ENCODE measurements around the gene SLC17A9. TPM values are rescaled to one million over a fixed set of nuclear protein-coding genes. Genes with fewer than 3 reads are reported as not detected.
"Not testable (repeated sequence)": the region's sequence is repeated elsewhere in the genome, so short reads cannot be mapped to it uniquely, and the experiment has no call there.

Gene SLC17A9
- total RNA-seq, 1 donor from 2014 or later: 7.6 TPM

- intact Hi-C loops (cut with micrococcal nuclease): no loop called here
- Mint-ChIP-seq H3K4me3 (no peak overlapping the region), H3K27ac (no peak overlapping the region), H3K36me3 (ENCODE audit: low read depth) (peaks cover 34% of the 10 kb centered on the region), H3K27me3 (ENCODE audit: insufficient read depth) (no peaks in the 10 kb centered on the region), H3K9me3 (no peaks in the 10 kb centered on the region), H3K4me1 (ENCODE audit: low read depth) (peaks cover 33% of the 10 kb centered on the region)
- DNase-seq (ENCODE audit: low spot score): no peak
Observed at GRCh38 chr20:62913043-62913630, 39.4 kb upstream of the SLC17A9 start.

- H3K9me3 Mint-ChIP-seq: no peaks in the 10 kb centered on the region
- intact Hi-C loops (cut with micrococcal nuclease): no loop called here
- H3K27ac Mint-ChIP-seq: no peak overlapping the region
- H3K4me3 Mint-ChIP-seq: no peak overlapping the region
- no peaks in the 10 kb centered on the region for H3K27me3 Mint-ChIP-seq (ENCODE audit: insufficient read depth)
- no peak for DNase-seq (ENCODE audit: low spot score)
- H3K36me3 Mint-ChIP-seq (ENCODE audit: low read depth): peaks cover 29% of the 10 kb centered on the region
- peaks cover 46% of the 10 kb centered on the region for H3K4me1 Mint-ChIP-seq (ENCODE audit: low read depth)
Observed at GRCh38 chr20:62914436-62914835, 38.1 kb upstream of the SLC17A9 start.

GRCh38 chr20:62914970-62915457, 37.5 kb upstream of the SLC17A9 start:
- H3K4me1 Mint-ChIP-seq (ENCODE audit: low read depth): peaks cover 52% of the 10 kb centered on the region
- no peaks in the 10 kb centered on the region for H3K9me3 Mint-ChIP-seq
- H3K36me3 Mint-ChIP-seq (ENCODE audit: low read depth): peaks cover 24% of the 10 kb centered on the region
- H3K27me3 Mint-ChIP-seq (ENCODE audit: insufficient read depth): no peaks in the 10 kb centered on the region
- H3K27ac Mint-ChIP-seq: peak overlapping the region; percentile 73
- intact Hi-C loops (cut with micrococcal nuclease): no loop called here
- DNase-seq (ENCODE audit: low spot score): no peak
- H3K4me3 Mint-ChIP-seq: no peak overlapping the region

- Mint-ChIP-seq H3K27ac (no peak overlapping the region), H3K4me3 (no peak overlapping the region), H3K36me3 (ENCODE audit: low read depth) (peaks cover 11% of the 10 kb centered on the region), H3K4me1 (ENCODE audit: low read depth) (peaks cover 64% of the 10 kb centered on the region), H3K27me3 (ENCODE audit: insufficient read depth) (no peaks in the 10 kb centered on the region), H3K9me3 (no peaks in the 10 kb centered on the region)
- DNase-seq (ENCODE audit: low spot score): no peak
- intact Hi-C loops (cut with micrococcal nuclease): no loop called here
Observed at GRCh38 chr20:62916703-62917476, 35.6 kb upstream of the SLC17A9 start.

- intact Hi-C loops (cut with micrococcal nuclease): loop anchor here (1.0 kb wide), 1 partner anchor 12 kb away; no protein-coding TSS in a partner anchor
- Mint-ChIP-seq H3K27me3 (ENCODE audit: insufficient read depth) (no peaks in the 10 kb centered on the region), H3K9me3 (no peaks in the 10 kb centered on the region), H3K27ac (peak overlapping the region; percentile 91), H3K36me3 (ENCODE audit: low read depth) (peaks cover 12% of the 10 kb centered on the region), H3K4me3 (peak overlapping the region; percentile 81), H3K4me1 (ENCODE audit: low read depth) (peaks cover 72% of the 10 kb centered on the region)
- no peak for DNase-seq (ENCODE audit: low spot score)
Observed at GRCh38 chr20:62917720-62918119, 34.8 kb upstream of the SLC17A9 start.

GRCh38 chr20:62918147-62918546, 34.4 kb upstream of the SLC17A9 start:
- DNase-seq (ENCODE audit: low spot score): no peak
- peak overlapping the region; percentile 81 for H3K4me3 Mint-ChIP-seq
- intact Hi-C loops (cut with micrococcal nuclease): loop anchor here (1.0 kb wide), 1 partner anchor 11 kb away; no protein-coding TSS in a partner anchor
- peak overlapping the region; percentile 91 for H3K27ac Mint-ChIP-seq
- H3K9me3 Mint-ChIP-seq: no peaks in the 10 kb centered on the region
- no peaks in the 10 kb centered on the region for H3K27me3 Mint-ChIP-seq (ENCODE audit: insufficient read depth)
- H3K4me1 Mint-ChIP-seq (ENCODE audit: low read depth): peaks cover 74% of the 10 kb centered on the region
- H3K36me3 Mint-ChIP-seq (ENCODE audit: low read depth): peaks cover 10% of the 10 kb centered on the region

GRCh38 chr20:62918831-62919230, 33.7 kb upstream of the SLC17A9 start:
- peak overlapping the region; percentile 91 for H3K27ac Mint-ChIP-seq
- H3K36me3 Mint-ChIP-seq (ENCODE audit: low read depth): peaks cover 8% of the 10 kb centered on the region
- H3K9me3 Mint-ChIP-seq: no peaks in the 10 kb centered on the region
- H3K27me3 Mint-ChIP-seq (ENCODE audit: insufficient read depth): no peaks in the 10 kb centered on the region
- intact Hi-C loops (cut with micrococcal nuclease): loop anchor here (1.0 kb wide), 1 partner anchor 10 kb away; no protein-coding TSS in a partner anchor
- DNase-seq (ENCODE audit: low spot score): no peak
- peak overlapping the region; percentile 81 for H3K4me3 Mint-ChIP-seq
- H3K4me1 Mint-ChIP-seq (ENCODE audit: low read depth): peaks cover 76% of the 10 kb centered on the region

- H3K9me3 Mint-ChIP-seq: no peaks in the 10 kb centered on the region
- peak overlapping the region; percentile 91 for H3K27ac Mint-ChIP-seq
- no peaks in the 10 kb centered on the region for H3K27me3 Mint-ChIP-seq (ENCODE audit: insufficient read depth)
- peaks cover 9% of the 10 kb centered on the region for H3K36me3 Mint-ChIP-seq (ENCODE audit: low read depth)
- DNase-seq (ENCODE audit: low spot score): no peak
- H3K4me3 Mint-ChIP-seq: peak overlapping the region; percentile 54
- intact Hi-C loops (cut with micrococcal nuclease): loop anchor here (5.0 to 10.0 kb wide), 3 partner anchors 87 to 855 kb away; partner anchors contain the start of genes BHLHE23 and TAF4
- peaks cover 81% of the 10 kb centered on the region for H3K4me1 Mint-ChIP-seq (ENCODE audit: low read depth)
Observed at GRCh38 chr20:62920039-62920645, 32.4 kb upstream of the SLC17A9 start.

- no peaks in the 10 kb centered on the region for H3K27me3 Mint-ChIP-seq (ENCODE audit: insufficient read depth)
- peaks cover 8% of the 10 kb centered on the region for H3K36me3 Mint-ChIP-seq (ENCODE audit: low read depth)
- peak; percentile 54 for DNase-seq (ENCODE audit: low spot score)
- intact Hi-C loops (cut with micrococcal nuclease): loop anchor here (1.0 to 10.0 kb wide), 4 partner anchors 21 to 856 kb away; partner anchors contain the start of genes BHLHE23 and TAF4
- H3K4me1 Mint-ChIP-seq (ENCODE audit: low read depth): peaks cover 78% of the 10 kb centered on the region
- H3K4me3 Mint-ChIP-seq: peak overlapping the region; percentile 69
- H3K27ac Mint-ChIP-seq: peak overlapping the region; percentile 86
- H3K9me3 Mint-ChIP-seq: no peaks in the 10 kb centered on the region
Observed at GRCh38 chr20:62921119-62921687, 31.3 kb upstream of the SLC17A9 start.

GRCh38 chr20:62922451-62922921, 30.0 kb upstream of the SLC17A9 start:
- Mint-ChIP-seq H3K4me3 (peak overlapping the region; percentile 77), H3K27me3 (ENCODE audit: insufficient read depth) (no peaks in the 10 kb centered on the region), H3K27ac (peak overlapping the region; percentile 89), H3K4me1 (ENCODE audit: low read depth) (peaks cover 76% of the 10 kb centered on the region), H3K9me3 (no peaks in the 10 kb centered on the region), H3K36me3 (ENCODE audit: low read depth) (peaks cover 8% of the 10 kb centered on the region)
- intact Hi-C loops (cut with micrococcal nuclease): loop anchor here (5.0 to 10.0 kb wide), 3 partner anchors 85 to 858 kb away; partner anchors contain the start of genes BHLHE23 and TAF4
- DNase-seq (ENCODE audit: low spot score): no peak

GRCh38 chr20:62923059-62923668, 29.3 kb upstream of the SLC17A9 start:
- intact Hi-C loops (cut with micrococcal nuclease): loop anchor here (5.0 to 10.0 kb wide), 3 partner anchors 84 to 858 kb away; partner anchors contain the start of genes BHLHE23 and TAF4

More at GRCh38 chr20:62923059-62923668, 29.3 kb upstream of the SLC17A9 start:
- peaks cover 76% of the 10 kb centered on the region for H3K4me1 Mint-ChIP-seq (ENCODE audit: low read depth)
- peak overlapping the region; percentile 89 for H3K27ac Mint-ChIP-seq
- H3K9me3 Mint-ChIP-seq; H3K27me3 Mint-ChIP-seq (ENCODE audit: insufficient read depth); H3K36me3 Mint-ChIP-seq (ENCODE audit: low read depth); DNase-seq (ENCODE audit: low spot score): not testable (repeated sequence)
- peak overlapping the region; percentile 77 for H3K4me3 Mint-ChIP-seq
